Fibroblast of peridontal ligament (primary cell): ENCODE data around the gene PIGV.

ENCODE experiments used
- DNase-seq: peaks from one replicate; pipeline ENCODE4 v3.0.0-alpha.2; 2010; ENCODE audit errors: extremely low read depth

The PIGV gene

DNA sequence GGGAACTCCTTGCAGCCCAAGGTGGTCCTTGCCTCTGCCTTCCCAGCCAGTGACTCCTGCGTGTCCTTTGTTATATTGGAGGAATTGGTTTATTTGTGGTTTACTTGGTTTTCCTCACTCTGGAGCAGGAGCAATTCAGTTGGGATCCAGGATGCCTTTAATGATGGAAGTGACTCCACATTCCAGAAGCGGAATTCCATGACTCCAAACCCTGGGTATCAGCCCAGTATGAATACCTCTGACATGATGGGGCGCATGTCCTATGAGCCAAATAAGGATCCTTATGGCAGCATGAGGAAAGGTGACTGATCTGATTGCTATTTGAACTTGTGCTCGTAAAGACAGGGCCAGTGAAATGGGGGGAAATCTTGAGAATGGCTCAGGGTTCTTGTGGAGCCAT lies 15.1 kb upstream of the PIGV start:
- DNase-seq, result peak; percentile 94

- DNase-seq, result no peak
Measured at GRCh38 chr1:26774462-26774861, 13.3 kb upstream of the PIGV start.

DNA sequence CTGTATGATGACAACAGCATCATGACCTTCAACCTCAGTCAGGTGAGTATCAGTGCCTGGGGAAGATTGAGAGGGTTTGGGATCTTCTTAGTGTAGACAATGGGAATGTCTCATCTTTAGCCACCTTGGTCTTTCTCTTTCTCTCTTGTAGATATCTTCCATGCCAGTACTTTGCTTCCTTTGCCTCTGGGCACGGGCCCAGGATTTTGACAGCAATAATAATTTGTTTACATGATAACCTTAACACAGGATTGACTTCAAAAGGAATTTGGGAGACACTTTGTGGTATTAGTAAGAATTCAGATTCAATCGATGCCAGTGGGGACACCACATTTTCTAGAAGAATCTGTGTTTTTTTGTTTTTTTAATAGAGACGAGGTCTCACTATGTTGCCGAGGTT lies 12.1 kb upstream of the PIGV start:
- no peak for DNase-seq

DNA sequence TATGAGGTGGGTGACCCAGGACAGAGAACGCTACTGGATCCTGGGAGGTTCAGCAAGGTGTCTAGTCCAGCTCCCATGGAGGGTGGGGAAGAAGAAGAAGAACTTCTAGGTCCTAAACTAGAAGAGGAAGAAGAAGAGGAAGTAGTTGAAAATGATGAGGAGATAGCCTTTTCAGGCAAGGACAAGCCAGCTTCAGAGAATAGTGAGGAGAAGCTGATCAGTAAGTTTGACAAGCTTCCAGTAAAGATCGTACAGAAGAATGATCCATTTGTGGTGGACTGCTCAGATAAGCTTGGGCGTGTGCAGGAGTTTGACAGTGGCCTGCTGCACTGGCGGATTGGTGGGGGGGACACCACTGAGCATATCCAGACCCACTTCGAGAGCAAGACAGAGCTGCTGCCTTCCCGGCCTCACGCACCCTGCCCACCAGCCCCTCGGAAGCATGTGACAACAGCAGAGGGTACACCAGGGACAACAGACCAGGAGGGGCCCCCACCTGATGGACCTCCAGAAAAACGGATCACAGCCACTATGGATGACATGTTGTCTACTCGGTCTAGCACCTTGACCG lies 8.6 kb upstream of the PIGV start:
- no peak for DNase-seq

- no peak for DNase-seq
Measured at GRCh38 chr1:26780344-26780957, 7.3 kb upstream of the PIGV start.

DNA sequence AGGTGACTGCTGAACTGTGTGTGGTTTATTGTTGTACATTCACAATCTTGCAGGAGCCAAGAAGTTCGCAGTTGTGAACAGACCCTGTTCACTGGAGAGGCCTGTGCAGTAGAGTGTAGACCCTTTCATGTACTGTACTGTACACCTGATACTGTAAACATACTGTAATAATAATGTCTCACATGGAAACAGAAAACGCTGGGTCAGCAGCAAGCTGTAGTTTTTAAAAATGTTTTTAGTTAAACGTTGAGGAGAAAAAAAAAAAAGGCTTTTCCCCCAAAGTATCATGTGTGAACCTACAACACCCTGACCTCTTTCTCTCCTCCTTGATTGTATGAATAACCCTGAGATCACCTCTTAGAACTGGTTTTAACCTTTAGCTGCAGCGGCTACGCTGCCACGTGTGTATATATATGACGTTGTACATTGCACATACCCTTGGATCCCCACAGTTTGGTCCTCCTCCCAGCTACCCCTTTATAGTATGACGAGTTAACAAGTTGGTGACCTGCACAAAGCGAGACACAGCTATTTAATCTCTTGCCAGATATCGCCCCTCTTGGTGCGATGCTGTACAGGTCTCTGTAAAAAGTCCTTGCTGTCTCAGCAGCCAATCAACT lies 6.4 kb upstream of the PIGV start:
- DNase-seq, result no peak

- no peak for DNase-seq
Measured at GRCh38 chr1:26782521-26783212, 5.1 kb upstream of the PIGV start.

DNA sequence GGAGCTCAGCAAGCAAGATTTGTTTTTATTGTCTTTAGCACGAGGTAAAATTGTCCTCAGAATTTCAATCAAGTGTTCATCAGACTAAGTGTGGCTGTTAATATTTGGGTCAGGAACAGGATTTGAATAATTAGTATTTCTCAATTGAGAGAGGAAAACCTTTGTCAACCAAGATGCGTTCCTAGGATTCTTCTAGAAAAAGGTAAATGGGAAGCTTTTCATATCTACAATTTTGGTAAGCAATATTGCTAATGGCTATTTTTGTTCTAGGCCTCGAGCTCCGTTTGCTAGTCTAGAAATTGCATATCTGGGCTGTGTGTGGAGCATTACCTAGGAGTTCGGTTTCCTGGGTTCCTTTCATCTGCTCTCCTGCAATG lies 4.1 kb upstream of the PIGV start:
- DNase-seq, result no peak

DNA sequence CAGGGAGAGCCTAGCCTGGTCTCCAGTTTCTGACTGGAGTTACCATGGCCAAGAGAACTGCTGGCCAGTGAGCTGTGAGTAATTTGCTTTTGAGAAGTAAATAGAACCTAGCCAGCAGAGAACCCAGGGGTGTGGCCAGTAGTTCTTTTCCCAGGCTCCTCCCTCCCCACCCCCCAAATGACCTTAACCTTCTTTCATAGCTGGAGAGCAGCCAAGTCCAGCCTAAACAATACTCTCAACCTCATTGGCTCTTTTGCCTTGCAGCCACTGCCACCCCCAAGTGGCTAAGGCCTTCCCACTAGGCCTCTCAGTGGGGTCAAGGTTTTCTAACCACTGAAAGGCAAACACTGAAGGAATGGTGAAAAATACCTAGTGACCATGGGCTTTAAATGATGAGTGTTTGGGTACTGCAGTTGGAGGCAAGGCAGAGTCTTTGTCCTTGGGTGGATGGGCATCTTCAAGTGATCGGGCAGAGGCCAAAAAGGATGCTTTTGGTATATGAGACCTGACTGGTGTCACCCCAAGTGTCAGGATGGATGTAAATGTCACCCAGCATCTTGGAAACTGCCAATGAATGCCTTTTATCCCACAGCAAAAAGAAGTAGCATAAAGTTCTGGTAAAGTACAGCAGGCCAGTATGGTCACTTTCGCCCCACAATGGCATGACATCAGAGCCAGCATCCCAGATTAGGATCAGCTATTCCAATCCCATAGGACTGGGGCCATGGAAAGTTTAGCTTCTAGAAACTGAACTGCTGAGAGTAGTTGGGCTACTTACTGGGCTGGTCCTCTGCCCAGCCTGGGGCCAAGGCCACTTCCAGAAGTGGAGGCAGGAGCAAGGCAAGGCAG lies 3.5 kb upstream of the PIGV start:
- DNase-seq, result peak; percentile 82

- no peak for DNase-seq
Measured at GRCh38 chr1:26784886-26785285, 2.9 kb upstream of the PIGV start.

GRCh38 chr1:26785611-26786436 lies 1.9 kb upstream of the PIGV start:
- DNase-seq, result peak; percentile 70

DNA sequence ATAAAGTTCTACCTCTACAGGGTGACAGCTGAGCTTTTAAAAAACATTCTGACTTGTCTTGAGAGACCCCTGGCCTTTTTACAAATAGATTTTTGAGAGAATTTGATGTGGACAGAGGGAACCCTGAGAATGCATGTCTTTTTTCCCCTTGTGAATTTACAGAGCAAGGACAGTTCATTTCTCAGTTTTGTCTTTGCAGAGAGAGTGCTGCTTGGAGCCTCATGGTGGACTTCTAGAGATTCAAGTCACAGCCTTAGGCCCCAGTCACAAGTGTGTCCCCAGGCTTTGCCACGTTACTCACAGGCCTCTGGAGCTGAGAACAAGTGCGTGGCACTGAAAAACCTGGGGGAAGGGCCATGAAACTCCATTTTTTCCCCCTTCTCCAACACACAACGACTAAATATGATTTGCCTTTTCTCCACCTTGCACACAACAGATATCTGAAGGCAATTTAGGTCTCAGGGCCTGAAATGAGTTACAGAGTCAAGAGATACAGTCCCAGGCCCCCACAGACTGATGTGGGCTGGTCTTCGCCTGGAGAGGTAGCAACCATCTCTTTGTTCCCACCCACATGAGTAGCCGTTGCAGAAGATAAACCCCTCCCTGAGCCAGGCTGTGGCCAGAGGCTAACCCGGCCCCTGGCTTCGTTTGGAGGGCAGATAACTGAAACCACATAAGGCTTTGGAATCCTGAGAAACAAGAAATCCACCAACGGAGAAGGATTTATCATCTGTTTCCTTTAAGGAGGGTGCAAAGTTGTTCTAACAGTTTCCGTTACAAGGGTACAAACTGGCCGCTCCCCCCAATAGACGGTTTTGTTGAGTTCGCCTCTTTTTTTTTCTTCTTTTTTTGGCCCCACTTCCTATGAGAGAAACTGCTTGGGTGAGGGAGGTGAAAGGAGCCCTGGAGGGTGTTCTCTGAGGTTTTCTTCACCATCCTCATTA lies 1.0 kb upstream of the PIGV start:
- DNase-seq, result peak; percentile 83

- no peak for DNase-seq
Measured at GRCh38 chr1:26787381-26787705, 407 bp upstream of the PIGV start.

DNA sequence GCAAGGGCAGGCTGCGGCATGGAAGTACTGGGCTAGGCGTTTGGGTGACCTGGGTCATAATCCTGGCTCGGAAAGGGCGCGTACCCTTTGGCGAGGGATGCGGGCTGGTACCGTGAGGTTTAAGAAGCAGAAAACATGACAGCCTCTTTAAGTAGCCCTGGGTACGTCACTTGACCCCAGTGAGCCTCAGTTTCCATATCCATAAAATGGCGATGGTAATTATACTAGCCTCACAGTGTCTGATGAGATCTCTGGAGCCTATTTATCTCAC lies 700 bp downstream of the PIGV start:
- DNase-seq, result no peak

DNA sequence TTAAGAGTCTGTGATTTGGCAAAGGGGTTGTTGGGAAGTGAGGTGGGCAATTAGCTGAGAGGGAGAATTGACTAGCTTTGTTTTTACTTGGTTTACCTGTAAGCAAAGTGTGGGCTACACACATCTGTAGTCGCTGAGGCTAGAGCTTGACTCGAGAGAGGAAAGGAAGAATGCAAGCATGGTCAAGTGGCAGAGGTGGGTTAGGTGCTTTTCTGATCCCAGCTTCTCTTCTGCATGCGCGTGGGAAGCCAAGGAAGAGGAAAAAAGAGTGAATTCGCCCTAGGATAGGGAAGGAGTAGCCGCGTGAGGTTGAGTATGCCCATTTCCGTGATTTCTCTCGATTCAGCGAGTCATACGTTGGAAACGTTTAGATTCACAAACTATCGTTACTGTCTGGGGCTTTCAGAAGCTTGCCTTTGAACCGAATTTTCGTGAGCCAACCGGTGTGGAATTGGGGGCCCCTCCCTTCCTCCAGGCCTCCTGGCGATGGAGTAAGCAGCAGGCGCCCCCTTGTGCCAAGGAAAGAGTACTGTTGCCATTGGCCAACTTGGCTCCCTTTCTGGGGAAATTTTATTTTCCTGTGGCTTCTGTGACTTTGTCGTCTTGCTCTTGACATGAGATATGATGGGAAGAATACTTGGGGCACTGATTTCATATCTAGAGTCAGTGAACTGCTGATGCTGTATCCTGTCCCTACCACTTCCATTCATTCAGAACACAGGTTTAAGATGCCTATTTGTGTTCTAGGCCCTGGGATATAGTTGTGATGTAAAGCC lies 1.3 kb downstream of the PIGV start:
- DNase-seq, result peak; percentile 86

DNA sequence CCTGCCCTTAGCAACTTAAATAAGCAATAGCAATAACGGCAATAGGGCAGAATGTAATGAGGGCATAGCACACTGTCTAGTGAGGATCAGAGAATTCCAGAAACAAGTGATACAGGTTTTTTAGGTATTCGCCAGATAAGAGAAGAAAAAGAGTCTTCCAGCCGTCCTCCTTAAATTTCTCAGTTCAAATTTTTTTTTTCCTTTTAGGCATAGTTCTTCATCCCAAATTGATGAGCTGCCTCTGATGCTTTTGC lies 1.8 kb downstream of the PIGV start:
- no peak for DNase-seq

DNA sequence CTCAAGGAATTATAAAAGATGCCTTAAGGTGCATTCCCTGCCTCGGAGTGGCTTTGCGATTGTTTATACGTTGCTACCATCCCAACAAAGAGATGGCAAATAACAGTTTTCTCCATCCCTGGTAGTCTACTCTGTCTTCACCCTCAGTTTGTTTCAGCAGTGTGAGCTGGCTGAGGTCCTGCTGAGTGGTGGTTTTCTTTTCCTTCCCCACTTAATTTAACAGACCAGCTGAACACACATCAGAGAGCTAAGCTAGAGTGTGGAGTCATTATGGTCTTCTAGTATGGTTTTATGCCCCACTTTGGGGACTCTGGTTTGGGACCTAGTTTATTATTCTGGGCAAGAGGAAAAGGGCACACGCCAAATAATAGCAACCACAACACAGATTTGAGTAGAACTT lies 2.2 kb downstream of the PIGV start:
- DNase-seq, result peak; percentile 21

GRCh38 chr1:26790551-26790953 lies 2.8 kb downstream of the PIGV start:
- no peak for DNase-seq

DNA sequence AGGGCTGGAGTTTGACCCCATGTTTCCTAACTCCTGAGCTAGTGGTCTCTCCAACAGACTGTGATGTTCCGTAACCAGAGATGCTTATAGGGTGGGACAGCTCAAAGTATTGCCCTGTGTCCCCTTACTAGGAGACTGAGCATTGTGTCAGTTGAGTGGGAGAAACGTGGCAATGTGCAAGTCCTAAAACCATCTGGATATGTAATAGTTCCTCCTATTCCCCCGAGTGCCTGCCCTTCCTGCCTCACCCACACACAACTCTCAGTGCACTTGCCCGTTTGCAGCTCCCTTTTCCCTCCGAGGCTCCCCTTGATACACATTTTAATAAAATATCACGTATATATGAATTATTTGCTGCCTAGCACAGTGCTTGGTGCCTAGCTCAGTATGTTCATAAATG lies 3.4 kb downstream of the PIGV start:
- DNase-seq, result no peak

- DNase-seq, result no peak
Measured at GRCh38 chr1:26791626-26792025, 3.9 kb downstream of the PIGV start.
